ENCODE results near the gene MAST1. TPM values are rescaled to one million over a fixed set of nuclear protein-coding genes. Genes with fewer than 3 reads are reported as not detected.
"Not testable (repeated sequence)": the region's sequence is repeated elsewhere in the genome, so short reads cannot be mapped to it uniquely, and the experiment has no call there.

The MAST1 gene
- total RNA-seq, 1 donor from 2014 or later = 5.3 TPM

DNA sequence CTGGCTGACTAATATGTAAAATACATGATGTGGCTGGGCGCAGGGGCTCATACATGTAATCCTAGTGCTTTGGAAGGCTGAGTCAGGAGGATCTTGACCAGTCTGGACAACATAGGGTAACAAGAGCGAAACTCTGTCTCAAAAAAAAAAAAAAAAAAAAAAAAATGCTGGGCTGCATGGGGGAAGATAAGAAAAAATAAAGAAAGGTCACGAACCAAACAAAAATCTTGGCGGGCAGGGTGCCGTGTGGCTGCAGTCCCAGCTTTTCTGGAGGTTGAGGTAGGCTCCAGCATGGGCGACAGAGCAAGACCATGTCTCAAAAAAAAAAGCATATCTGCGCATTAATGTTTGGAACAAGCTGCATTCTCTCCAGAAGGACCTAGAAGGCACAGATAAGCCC lies 23.2 kb upstream of the MAST1 start:
- Mint-ChIP-seq H3K36me3 (ENCODE audit: insufficient read depth) (peaks cover 5% of the 10 kb centered on the region), H3K4me1 (ENCODE audit: low read depth) (no peaks in the 10 kb centered on the region), H3K9me3 (ENCODE audit: low read depth) (no peaks in the 10 kb centered on the region), H3K27me3 (no peaks in the 10 kb centered on the region), H3K27ac (no peak overlapping the region), H3K4me3 (ENCODE audit: low read depth) (no peak overlapping the region)
- TF ChIP-seq, protein P1, sequence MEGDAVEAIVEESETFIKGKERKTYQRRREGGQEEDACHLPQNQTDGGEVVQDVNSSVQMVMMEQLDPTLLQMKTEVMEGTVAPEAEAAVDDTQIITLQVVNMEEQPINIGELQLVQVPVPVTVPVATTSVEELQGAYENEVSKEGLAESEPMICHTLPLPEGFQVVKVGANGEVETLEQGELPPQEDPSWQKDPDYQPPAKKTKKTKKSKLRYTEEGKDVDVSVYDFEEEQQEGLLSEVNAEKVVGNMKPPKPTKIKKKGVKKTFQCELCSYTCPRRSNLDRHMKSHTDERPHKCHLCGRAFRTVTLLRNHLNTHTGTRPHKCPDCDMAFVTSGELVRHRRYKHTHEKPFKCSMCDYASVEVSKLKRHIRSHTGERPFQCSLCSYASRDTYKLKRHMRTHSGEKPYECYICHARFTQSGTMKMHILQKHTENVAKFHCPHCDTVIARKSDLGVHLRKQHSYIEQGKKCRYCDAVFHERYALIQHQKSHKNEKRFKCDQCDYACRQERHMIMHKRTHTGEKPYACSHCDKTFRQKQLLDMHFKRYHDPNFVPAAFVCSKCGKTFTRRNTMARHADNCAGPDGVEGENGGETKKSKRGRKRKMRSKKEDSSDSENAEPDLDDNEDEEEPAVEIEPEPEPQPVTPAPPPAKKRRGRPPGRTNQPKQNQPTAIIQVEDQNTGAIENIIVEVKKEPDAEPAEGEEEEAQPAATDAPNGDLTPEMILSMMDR (IDR thresholded peaks at IDR 0.05; ENCODE audit: unreplicated experiment) = no peak
- no peak for DNase-seq (ENCODE audit: low spot score, unreplicated experiment)

GRCh38 chr19:12817188-12817587 lies 21.1 kb upstream of the MAST1 start:
- H3K27me3 Mint-ChIP-seq; H3K4me1 Mint-ChIP-seq (ENCODE audit: low read depth); H3K27ac Mint-ChIP-seq; DNase-seq (ENCODE audit: low spot score, unreplicated experiment); H3K4me3 Mint-ChIP-seq (ENCODE audit: low read depth); H3K9me3 Mint-ChIP-seq (ENCODE audit: low read depth); H3K36me3 Mint-ChIP-seq (ENCODE audit: insufficient read depth): not testable (repeated sequence)

GRCh38 chr19:12817810-12818209 lies 20.5 kb upstream of the MAST1 start:
- not testable (repeated sequence) for H3K4me1 Mint-ChIP-seq (ENCODE audit: low read depth); H3K27me3 Mint-ChIP-seq; DNase-seq (ENCODE audit: low spot score, unreplicated experiment); H3K27ac Mint-ChIP-seq; H3K36me3 Mint-ChIP-seq (ENCODE audit: insufficient read depth); H3K9me3 Mint-ChIP-seq (ENCODE audit: low read depth); H3K4me3 Mint-ChIP-seq (ENCODE audit: low read depth)

DNA sequence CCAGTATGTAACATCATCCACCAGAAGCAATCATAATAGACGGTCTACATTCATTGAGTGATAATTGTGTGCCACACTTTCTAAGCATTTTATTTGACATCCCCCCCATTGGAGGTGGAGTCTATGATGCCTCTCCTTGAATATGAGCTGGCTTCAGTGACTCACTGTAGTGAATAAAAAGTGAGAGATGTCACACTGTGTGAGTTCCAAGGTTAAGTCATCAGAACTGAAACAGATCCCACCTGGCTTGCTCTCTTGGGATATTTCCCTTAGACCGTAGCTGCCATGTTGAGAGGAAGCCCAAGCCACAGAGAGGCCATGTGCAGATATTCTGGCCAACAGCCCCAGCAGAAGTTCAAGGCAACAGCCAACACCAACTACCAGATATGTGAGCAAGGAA lies 16.6 kb upstream of the MAST1 start:
- Mint-ChIP-seq H3K4me1 (ENCODE audit: low read depth) (no peaks in the 10 kb centered on the region), H3K36me3 (ENCODE audit: insufficient read depth) (no peaks in the 10 kb centered on the region), H3K27ac (no peak overlapping the region)

GRCh38 chr19:12825254-12826131 lies 12.8 kb upstream of the MAST1 start:
- TF ChIP-seq, protein P1 (IDR thresholded peaks at IDR 0.05; ENCODE audit: unreplicated experiment) = peak; percentile 70
- H3K4me1 Mint-ChIP-seq (ENCODE audit: low read depth) = no peaks in the 10 kb centered on the region
- peak; percentile 56 for DNase-seq (ENCODE audit: low spot score, unreplicated experiment)
- H3K27ac Mint-ChIP-seq = peak overlapping the region; percentile 81
- H3K4me3 Mint-ChIP-seq (ENCODE audit: low read depth) = no peak overlapping the region
- H3K9me3 Mint-ChIP-seq (ENCODE audit: low read depth) = no peaks in the 10 kb centered on the region
- H3K27me3 Mint-ChIP-seq = peaks cover 46% of the 10 kb centered on the region
- no peaks in the 10 kb centered on the region for H3K36me3 Mint-ChIP-seq (ENCODE audit: insufficient read depth)

More for the DNA sequence above, 16.6 kb upstream of the MAST1 start:
- Mint-ChIP-seq H3K9me3 (ENCODE audit: low read depth) (no peaks in the 10 kb centered on the region), H3K27me3 (peaks cover 21% of the 10 kb centered on the region), H3K4me3 (ENCODE audit: low read depth) (no peak overlapping the region)
- no peak for DNase-seq (ENCODE audit: low spot score, unreplicated experiment)
- TF ChIP-seq, protein P1 (IDR thresholded peaks at IDR 0.05; ENCODE audit: unreplicated experiment) = no peak

GRCh38 chr19:12828494-12828893 lies 9.8 kb upstream of the MAST1 start:
- TF ChIP-seq, protein P1 (IDR thresholded peaks at IDR 0.05; ENCODE audit: unreplicated experiment) = no peak
- no peak for DNase-seq (ENCODE audit: low spot score, unreplicated experiment)
- Mint-ChIP-seq H3K9me3 (ENCODE audit: low read depth) (no peaks in the 10 kb centered on the region), H3K27me3 (peaks cover 72% of the 10 kb centered on the region), H3K4me1 (ENCODE audit: low read depth) (peaks cover 1% of the 10 kb centered on the region), H3K27ac (no peak overlapping the region), H3K4me3 (ENCODE audit: low read depth) (no peak overlapping the region), H3K36me3 (ENCODE audit: insufficient read depth) (no peaks in the 10 kb centered on the region)

Measured in progenitor cell of endocrine pancreas (in vitro differentiated cells).